ENCODE data around the gene SPARC.

The SPARC gene

GRCh38 chr5:151648988-151649387, 37.7 kb downstream of the SPARC start:
- TF ChIP-seq CTCF (IDR thresholded peaks at IDR 0.05; ENCODE audit: low read depth, low read length), result no peak
- in situ Hi-C loops (cut with HindIII; ENCODE audit: low sequenced_read_pairs), result no loop called here
- DNase-seq (ENCODE audit: low read depth, low spot score), result no peak
- H3K4me3 ChIP-seq (ENCODE audit: low read depth, low read length), result no peak overlapping the region

GRCh38 chr5:151648089-151648488, 38.6 kb downstream of the SPARC start:
- in situ Hi-C loops (cut with HindIII; ENCODE audit: low sequenced_read_pairs), result no loop called here

GRCh38 chr5:151647320-151647861, 39.3 kb downstream of the SPARC start:
- DNase-seq (ENCODE audit: low read depth, low spot score), result no peak
- no peak overlapping the region for H3K4me3 ChIP-seq (ENCODE audit: low read depth, low read length)
- in situ Hi-C loops (cut with HindIII; ENCODE audit: low sequenced_read_pairs), result no loop called here
- no peak for TF ChIP-seq CTCF (IDR thresholded peaks at IDR 0.05; ENCODE audit: low read depth, low read length)

More at GRCh38 chr5:151648089-151648488, 38.6 kb downstream of the SPARC start:
- no peak for TF ChIP-seq CTCF (IDR thresholded peaks at IDR 0.05; ENCODE audit: low read depth, low read length)
- H3K4me3 ChIP-seq (ENCODE audit: low read depth, low read length), result no peak overlapping the region
- no peak for DNase-seq (ENCODE audit: low read depth, low spot score)

- in situ Hi-C loops (cut with HindIII; ENCODE audit: low sequenced_read_pairs), result no loop called here
- no peak for DNase-seq (ENCODE audit: low read depth, low spot score)
- TF ChIP-seq CTCF (IDR thresholded peaks at IDR 0.05; ENCODE audit: low read depth, low read length), result no peak
- H3K4me3 ChIP-seq (ENCODE audit: low read depth, low read length), result no peak overlapping the region
These were observed 40.4 kb downstream of the SPARC start for GRCh38 chr5:151646334-151646733.

- no peak overlapping the region for H3K4me3 ChIP-seq (ENCODE audit: low read depth, low read length)
- in situ Hi-C loops (cut with HindIII; ENCODE audit: low sequenced_read_pairs), result no loop called here
- TF ChIP-seq CTCF (IDR thresholded peaks at IDR 0.05; ENCODE audit: low read depth, low read length), result no peak
- DNase-seq (ENCODE audit: low read depth, low spot score), result no peak
These were observed 43.3 kb downstream of the SPARC start for GRCh38 chr5:151643388-151643787.

GRCh38 chr5:151642472-151643140, 44.1 kb downstream of the SPARC start:
- no peak overlapping the region for H3K4me3 ChIP-seq (ENCODE audit: low read depth, low read length)
- DNase-seq (ENCODE audit: low read depth, low spot score), result no peak
- TF ChIP-seq CTCF (IDR thresholded peaks at IDR 0.05; ENCODE audit: low read depth, low read length), result no peak

More at GRCh38 chr5:151642472-151643140, 44.1 kb downstream of the SPARC start:
- in situ Hi-C loops (cut with HindIII; ENCODE audit: low sequenced_read_pairs), result no loop called here

Data from astrocyte of the spinal cord (primary cell).